Right atrium auricular region (tissue), 2 donors: Measurements from ENCODE around the gene FBRSL1. TPM values are rescaled to one million over a fixed set of nuclear protein-coding genes. Genes with fewer than 3 reads are reported as not detected.

Experiments used
- DNase-seq: peaks from one replicate; pipeline ENCODE4 v3.0.0-alpha.2; 2019; ENCODE audit warnings: low spot score
- H3K27ac ChIP-seq, 2 donors: fragments of 200-600 bp; sonication (generic); 1 replicate in 1 of 2; 2 replicates in 1 of 2; pipeline ENCODE4 v1.5.1; 2016 to 2019
- H3K27me3 ChIP-seq, 2 donors: fragments of 200-600 bp; sonication (generic); one replicate each; pipeline versions ENCODE4 v1.5.1 to v1.6.0; 2017 to 2019
- H3K36me3 ChIP-seq: fragments of 200-600 bp; sonication (generic); one replicate; pipeline ENCODE4 v1.5.1; 2016
- H3K4me1 ChIP-seq, 2 donors: fragments of 200-600 bp; sonication (generic); one replicate each; pipeline versions ENCODE4 v1.5.1 to v1.6.0; 2017 to 2019
- H3K4me3 ChIP-seq, 2 donors: fragments of 200-600 bp; sonication (generic); 1 replicate in 1 of 2; 2 replicates in 1 of 2; pipeline ENCODE4 v1.5.1; 2017 to 2019; ENCODE audit warnings: mild to moderate bottlenecking in 1 of 2, moderate library complexity in 1 of 2
- H3K9me3 ChIP-seq, 2 donors: fragments of 200-600 bp; sonication (generic); one replicate each; pipeline ENCODE4 v1.5.1; 2019
- total RNA-seq, 2 donors: library from RNA; depleted of rRNA; stranded (reverse); fragments of >200 nt; gene quantifications; one replicate each; pipeline ENCODE4 v1.1.0, GENCODE V29; 2016
- TF ChIP-seq, protein P1 (sequence below), 2 donors: fragments of 200-600 bp; sonication (generic); IDR thresholded peaks; one replicate each; pipeline ENCODE4 v1.5.1; 2019; ENCODE audit warnings: antibody characterized with exemption in 2 of 2

Gene FBRSL1
- total RNA-seq, 2 donors from 2014 or later = 19.3 to 20.4 TPM

DNA sequence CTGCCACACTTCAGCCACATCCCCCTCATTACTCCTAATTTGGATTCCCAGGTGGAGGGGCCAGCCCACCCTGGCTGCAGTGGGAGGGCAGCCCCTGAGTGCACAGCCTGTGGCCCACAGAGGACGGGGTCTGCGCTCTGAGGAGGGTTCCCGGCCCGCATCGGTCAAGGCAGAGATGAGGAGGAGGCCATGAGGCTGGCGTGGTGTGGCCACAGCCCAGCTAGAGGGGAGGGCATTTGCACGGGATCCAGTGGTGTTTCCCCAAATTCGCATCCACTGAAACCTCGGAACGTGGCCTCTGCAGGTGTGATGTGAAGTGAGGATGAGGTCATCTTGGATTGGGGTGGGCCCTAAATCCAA lies 38.1 kb upstream of the FBRSL1 start:
- TF ChIP-seq, protein P1, sequence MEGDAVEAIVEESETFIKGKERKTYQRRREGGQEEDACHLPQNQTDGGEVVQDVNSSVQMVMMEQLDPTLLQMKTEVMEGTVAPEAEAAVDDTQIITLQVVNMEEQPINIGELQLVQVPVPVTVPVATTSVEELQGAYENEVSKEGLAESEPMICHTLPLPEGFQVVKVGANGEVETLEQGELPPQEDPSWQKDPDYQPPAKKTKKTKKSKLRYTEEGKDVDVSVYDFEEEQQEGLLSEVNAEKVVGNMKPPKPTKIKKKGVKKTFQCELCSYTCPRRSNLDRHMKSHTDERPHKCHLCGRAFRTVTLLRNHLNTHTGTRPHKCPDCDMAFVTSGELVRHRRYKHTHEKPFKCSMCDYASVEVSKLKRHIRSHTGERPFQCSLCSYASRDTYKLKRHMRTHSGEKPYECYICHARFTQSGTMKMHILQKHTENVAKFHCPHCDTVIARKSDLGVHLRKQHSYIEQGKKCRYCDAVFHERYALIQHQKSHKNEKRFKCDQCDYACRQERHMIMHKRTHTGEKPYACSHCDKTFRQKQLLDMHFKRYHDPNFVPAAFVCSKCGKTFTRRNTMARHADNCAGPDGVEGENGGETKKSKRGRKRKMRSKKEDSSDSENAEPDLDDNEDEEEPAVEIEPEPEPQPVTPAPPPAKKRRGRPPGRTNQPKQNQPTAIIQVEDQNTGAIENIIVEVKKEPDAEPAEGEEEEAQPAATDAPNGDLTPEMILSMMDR (IDR thresholded peaks at IDR 0.05) = no peak
- Histone ChIP-seq H3K4me3 (no peak overlapping the region), H3K36me3 (no peaks in the 10 kb centered on the region), H3K27ac (no peak overlapping the region), H3K4me1 (no peaks in the 10 kb centered on the region), H3K27me3 (no peaks in the 10 kb centered on the region), H3K9me3 (no peaks in the 10 kb centered on the region)
- DNase-seq = no peak

DNA sequence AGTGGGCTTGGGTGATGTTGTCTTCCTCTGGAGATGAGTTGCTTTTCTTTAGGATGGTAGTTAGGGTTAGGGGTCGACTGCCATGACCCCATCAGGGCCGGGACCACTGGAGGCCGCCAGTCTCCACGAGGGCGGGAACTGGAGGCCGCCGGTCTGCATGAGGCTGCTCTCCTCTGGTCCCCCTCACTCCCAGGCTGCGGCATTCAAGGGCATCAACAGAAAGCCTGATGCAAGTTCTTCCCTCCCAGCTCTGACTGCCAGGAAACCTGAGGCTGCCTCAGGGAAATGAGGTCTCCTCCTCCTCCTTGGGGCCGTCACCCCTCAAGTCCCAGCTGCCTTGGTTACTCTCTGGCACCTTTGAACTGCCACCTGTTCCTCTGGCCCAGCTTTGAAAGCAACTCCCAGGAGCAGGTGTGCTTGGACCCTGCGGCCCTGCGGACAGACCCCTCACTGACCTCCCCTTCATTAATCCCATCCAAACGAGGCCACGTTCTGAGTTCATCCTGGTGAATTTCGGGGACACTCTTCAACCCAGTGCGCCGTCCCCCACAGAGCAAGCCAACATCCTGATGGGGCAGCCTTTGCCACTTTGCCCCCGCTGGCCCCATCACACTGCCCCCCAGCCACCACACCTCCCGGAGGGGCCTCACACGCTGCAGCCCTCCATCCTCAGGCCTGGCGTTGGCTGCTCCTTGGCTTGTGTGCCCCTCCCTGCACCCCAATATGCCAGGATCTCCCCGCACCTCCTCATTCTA lies 37.2 kb upstream of the FBRSL1 start:
- H3K27me3 ChIP-seq = no peaks in the 10 kb centered on the region
- no peak for DNase-seq
- TF ChIP-seq, protein P1 (IDR thresholded peaks at IDR 0.05) = no peak
- H3K4me3 ChIP-seq = no peak overlapping the region
- no peaks in the 10 kb centered on the region for H3K4me1 ChIP-seq
- no peaks in the 10 kb centered on the region for H3K9me3 ChIP-seq
- H3K27ac ChIP-seq = no peak overlapping the region
- H3K36me3 ChIP-seq = no peaks in the 10 kb centered on the region

DNA sequence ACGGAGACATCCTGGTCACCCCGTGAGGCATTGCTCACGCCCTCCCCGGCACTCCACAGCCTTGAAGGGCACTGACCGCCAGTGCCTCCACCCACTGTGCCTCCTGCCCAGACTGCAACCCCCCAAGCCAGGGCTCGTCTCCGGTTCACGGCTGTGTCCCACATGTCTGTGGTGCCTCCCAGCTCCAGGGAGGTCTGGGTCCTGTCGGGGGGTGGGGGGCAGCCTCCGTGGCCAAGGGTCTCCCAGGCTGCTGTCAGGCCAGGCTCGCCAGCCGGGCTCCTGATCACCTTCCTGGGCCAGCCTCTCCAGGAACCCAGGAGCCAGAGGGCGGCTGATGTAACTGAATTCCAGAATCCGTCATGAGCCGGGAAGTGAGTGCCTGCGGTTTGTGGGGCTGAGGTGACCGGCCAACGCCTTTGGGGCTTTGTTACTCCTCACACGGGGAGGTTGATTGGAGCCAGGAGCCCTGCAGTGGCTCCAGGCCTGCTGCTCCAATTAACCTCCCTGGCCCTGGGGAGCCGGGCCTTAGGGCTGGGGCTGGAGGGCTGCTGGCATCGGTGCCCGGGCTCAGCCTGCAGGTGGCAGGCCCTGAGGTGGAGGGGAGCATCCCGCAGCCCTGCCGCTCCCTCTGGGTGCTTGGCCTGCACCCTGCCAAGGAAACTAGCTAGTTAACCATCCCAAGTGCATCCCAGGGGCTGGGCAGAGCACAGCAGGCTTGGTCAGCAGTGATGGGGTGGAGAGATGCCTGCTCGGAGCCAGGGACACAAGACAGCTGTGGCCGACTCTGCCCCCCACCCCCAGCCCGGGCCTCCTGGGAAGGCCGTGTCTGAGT lies 36.4 kb upstream of the FBRSL1 start:
- Histone ChIP-seq H3K36me3 (no peaks in the 10 kb centered on the region), H3K4me3 (no peak overlapping the region), H3K27me3 (no peaks in the 10 kb centered on the region), H3K9me3 (no peaks in the 10 kb centered on the region), H3K4me1 (no peaks in the 10 kb centered on the region), H3K27ac (no peak overlapping the region)
- DNase-seq = no peak
- TF ChIP-seq, protein P1 (IDR thresholded peaks at IDR 0.05) = no peak

DNA sequence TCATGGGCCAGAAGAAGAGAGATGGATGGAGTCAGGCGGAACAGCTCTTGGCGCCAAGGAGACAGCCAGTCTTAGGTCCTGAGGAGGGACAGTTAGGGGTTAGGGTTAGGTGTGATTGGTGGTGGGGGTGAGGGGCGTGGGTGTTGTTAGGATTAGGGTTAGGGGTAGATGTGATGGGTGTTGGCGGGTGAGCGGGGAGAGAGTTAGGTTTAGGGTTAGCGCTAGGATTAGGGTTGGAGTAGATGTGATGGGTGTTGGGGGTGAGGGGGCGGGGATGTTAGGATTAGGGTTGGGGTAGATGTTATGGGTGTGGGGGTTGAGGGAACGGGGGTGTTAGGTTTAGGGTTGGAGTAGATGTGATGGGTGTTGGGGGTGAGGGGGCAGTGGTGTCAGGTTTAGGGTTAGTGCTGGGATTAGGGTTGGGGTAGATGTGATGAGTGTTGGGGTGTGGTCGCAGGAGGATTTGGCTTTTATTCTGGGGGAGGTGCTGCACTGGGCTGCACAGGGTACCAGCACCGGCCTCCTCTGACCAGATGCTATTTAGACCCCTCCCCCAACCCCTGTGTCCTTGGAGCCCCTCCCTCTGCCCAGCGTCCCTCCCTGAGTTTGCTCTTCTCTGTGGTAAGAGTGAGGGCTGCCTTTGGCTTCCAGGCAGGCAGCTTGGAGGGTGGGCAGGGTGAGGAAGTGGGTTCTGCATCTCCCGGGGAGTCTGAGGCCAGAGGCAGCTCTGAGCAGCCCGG lies 35.6 kb upstream of the FBRSL1 start:
- H3K27me3 ChIP-seq = no peaks in the 10 kb centered on the region
- H3K9me3 ChIP-seq = no peaks in the 10 kb centered on the region
- no peaks in the 10 kb centered on the region for H3K36me3 ChIP-seq
- no peak overlapping the region for H3K4me3 ChIP-seq
- DNase-seq = no peak
- H3K4me1 ChIP-seq = no peaks in the 10 kb centered on the region
- H3K27ac ChIP-seq = no peak overlapping the region
- TF ChIP-seq, protein P1 (IDR thresholded peaks at IDR 0.05) = no peak

DNA sequence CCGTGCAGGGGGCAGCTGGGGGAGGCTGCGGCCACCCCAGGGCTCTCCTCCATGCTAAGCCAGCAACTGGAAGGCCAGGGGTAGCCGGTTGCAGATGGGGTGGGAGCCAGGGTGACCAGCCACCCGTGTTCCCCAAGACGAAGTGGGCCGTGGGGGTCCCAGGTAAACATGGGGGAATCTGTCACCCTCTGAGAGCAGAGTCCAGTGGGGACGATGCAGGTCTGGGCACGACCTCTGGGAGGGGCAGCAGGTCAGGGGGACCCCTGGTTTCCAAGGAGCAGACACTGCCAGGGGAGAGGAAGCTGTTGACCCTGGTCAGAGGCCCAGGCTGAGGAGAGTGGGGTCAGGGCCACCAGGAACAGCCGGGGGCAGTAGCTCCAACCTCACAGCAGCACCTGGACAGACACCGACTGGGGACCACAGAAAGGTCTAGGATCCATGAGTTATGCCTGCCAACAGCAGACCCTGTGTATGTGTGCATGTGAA lies 35.0 kb upstream of the FBRSL1 start:
- TF ChIP-seq, protein P1 (IDR thresholded peaks at IDR 0.05) = no peak
- Histone ChIP-seq H3K4me3 (no peak overlapping the region), H3K9me3 (no peaks in the 10 kb centered on the region), H3K36me3 (no peaks in the 10 kb centered on the region), H3K27ac (no peak overlapping the region), H3K4me1 (no peaks in the 10 kb centered on the region), H3K27me3 (no peaks in the 10 kb centered on the region)
- no peak for DNase-seq
